ENCODE results near the gene CCR9.

CCR9 gene

DNA sequence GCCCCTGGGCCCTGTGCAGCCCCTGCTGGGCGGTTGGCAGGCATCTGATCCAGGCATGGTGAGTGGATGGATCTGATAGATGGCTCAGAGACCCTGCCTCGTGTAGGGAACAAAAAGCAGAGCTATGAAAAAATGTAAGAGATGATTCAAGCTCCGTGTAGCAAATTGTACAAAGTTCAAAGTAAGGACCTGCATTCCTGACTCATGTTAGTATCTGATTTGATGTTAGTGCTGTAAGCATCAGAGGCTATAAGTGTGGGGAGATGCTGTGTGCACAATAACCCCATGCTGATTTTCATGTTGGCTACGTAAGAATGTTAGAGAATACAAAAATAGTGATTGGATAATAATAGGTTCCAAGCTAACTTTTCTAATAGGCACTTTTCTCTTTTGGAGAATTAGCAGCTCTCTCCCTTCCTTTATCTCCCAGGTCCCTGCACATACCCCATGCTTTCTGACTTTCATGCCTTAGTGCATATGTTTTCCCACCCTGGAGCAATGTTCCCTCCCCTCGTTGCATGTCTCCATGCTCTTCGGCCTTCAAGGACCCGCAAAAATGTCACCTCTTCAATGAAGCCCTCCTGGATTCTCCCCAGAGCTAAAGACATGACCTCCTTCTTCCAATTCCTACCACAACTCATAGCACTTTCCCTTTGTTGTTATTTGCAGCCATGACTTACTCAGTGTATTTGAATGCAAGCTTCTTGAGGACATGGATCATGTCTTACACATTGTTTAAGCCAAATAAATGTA is 1.6 kb downstream of the CCR9 start:
- peaks cover 22% of the 10 kb centered on the region for H3K4me1 Mint-ChIP-seq
- no peaks in the 10 kb centered on the region for H3K9me3 Mint-ChIP-seq
- H3K4me3 Mint-ChIP-seq = no peak overlapping the region
- ATAC-seq = no peak
- H3K27me3 Mint-ChIP-seq = peaks cover 52% of the 10 kb centered on the region
- DNase-seq = no peak
- no peak overlapping the region for H3K27ac Mint-ChIP-seq

DNA sequence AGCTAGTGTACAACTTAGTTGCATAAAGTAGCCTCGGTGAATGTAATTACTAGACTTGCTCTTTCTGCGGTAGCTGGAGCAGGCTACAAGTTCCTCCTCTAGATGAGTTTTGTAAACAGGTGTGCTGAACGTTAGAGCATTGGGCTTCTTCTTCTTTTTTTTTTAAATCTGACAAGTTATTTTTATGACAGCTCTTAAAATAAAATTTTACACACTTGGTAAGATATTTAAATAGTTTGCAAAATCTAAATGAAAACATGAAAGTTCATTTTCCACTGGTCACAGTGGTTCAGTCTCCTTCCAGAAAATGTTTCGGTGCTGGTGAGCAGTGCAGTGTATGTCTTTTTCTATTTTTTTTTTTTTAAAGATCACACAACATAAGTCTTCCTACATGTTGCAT is 3.0 kb downstream of the CCR9 start:
- DNase-seq (no peak), ATAC-seq (no peak)
- peaks cover 55% of the 10 kb centered on the region for H3K27me3 Mint-ChIP-seq
- peaks cover 36% of the 10 kb centered on the region for H3K4me1 Mint-ChIP-seq
- H3K27ac Mint-ChIP-seq = no peak overlapping the region
- H3K4me3 Mint-ChIP-seq = no peak overlapping the region
- H3K9me3 Mint-ChIP-seq = no peaks in the 10 kb centered on the region

DNA sequence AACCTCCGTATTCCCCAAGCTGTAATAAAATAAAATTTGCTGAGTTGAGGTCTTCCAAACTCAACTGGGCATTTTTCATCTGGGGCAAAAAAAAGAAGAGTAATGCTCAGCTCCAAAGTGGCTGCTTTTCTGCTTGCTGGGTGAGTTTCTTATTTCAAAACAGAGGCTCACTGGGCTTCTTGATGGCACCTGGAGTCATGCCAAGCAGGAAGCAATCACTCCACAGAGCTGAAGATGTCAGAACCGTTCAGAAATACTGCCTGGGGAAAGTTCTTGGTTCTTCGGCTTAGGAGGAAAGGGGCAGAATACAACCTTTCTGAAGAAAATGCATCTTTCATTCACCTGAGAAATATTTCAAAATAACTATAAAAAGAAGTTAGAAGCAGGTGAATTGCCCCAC is 4.1 kb downstream of the CCR9 start:
- Mint-ChIP-seq H3K27me3 (peaks cover 58% of the 10 kb centered on the region), H3K27ac (no peak overlapping the region), H3K9me3 (no peaks in the 10 kb centered on the region), H3K4me1 (peaks cover 29% of the 10 kb centered on the region), H3K4me3 (no peak overlapping the region)
- DNase-seq = no peak
- no peak for ATAC-seq

DNA sequence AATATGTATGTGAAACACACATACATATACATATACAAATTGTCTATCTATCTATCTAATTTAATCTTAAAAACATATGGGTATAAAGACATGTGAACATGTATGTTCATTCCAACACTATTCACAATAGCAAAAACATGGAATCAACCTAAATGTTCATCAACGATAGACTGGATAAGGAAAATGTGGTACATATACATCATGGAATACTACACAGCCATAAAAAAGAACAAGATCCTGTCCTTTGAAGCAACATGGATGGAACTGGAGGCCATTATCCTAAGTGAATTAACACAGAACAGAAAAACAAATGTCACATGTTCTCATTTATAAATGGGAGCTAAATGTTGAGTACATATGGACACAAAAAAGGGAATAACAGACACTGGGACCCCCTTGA is 5.8 kb downstream of the CCR9 start:
- DNase-seq = no peak
- peaks cover 29% of the 10 kb centered on the region for H3K4me1 Mint-ChIP-seq
- ATAC-seq = no peak
- H3K27ac Mint-ChIP-seq = no peak overlapping the region
- no peak overlapping the region for H3K4me3 Mint-ChIP-seq
- peaks cover 51% of the 10 kb centered on the region for H3K27me3 Mint-ChIP-seq
- H3K9me3 Mint-ChIP-seq = no peaks in the 10 kb centered on the region

DNA sequence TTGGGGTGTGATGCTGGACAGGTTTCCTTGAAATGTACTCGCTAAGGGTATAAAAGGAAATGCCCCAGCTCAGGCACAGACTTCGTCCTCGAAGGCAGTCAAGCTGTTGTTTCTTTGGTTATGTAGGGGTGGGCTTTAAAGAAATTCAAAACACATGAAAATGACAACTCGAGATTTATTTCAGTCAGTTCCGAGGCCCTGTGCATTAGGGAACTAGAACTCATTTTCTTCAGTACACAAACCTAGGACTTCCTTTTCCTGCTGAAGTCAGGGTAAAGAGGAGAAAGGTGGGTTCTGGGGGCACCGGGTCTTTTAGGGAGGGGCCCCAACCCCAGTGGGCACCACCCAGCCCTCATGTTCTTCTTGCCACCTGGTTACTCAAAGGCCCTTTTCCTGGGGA is 7.7 kb downstream of the CCR9 start:
- no peak for ATAC-seq
- H3K27ac Mint-ChIP-seq = no peak overlapping the region
- H3K4me3 Mint-ChIP-seq = no peak overlapping the region
- H3K27me3 Mint-ChIP-seq = peaks cover 64% of the 10 kb centered on the region
- no peaks in the 10 kb centered on the region for H3K9me3 Mint-ChIP-seq
- DNase-seq = no peak
- H3K4me1 Mint-ChIP-seq = peaks cover 29% of the 10 kb centered on the region

DNA sequence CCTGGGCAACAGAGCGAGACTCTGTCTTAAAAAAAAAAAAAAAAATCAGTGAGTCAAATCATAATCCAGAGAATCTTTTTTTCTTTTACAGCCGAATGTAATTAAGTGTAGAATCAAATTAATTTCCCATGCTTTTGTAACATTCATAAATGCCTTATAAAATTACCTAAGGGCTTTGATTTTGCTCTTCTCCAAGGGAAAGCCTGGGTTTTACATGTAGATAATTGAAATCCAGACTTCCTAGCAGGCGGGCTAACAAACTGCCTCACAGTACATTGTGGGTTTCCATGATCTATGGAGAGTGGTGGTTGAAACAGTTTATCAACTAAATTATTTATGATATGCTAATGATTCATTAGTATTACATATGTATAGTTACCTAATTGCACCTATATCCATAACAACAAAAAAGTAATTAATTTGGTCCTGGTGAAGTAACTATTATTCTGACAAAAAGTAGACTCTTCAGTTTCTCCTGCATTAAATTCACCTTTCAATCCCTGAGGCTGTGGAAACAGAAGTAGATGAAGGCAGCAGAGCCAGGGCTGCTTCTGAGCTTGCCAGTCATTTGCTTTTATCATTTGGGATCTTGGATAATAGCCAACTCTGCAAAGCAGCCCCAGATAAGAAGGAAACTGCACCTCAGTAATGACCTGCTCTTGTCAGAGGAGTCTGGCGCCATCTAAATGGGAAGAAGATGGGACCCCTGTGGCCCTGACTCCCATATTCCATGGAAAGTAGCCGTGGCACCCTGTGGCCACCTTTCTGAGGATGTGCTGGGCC is 9.5 kb downstream of the CCR9 start:
- Mint-ChIP-seq H3K4me1 (peaks cover 24% of the 10 kb centered on the region), H3K27me3 (peaks cover 58% of the 10 kb centered on the region), H3K27ac (no peak overlapping the region), H3K9me3 (no peaks in the 10 kb centered on the region), H3K4me3 (no peak overlapping the region)
- no peak for DNase-seq
- ATAC-seq = no peak

DNA sequence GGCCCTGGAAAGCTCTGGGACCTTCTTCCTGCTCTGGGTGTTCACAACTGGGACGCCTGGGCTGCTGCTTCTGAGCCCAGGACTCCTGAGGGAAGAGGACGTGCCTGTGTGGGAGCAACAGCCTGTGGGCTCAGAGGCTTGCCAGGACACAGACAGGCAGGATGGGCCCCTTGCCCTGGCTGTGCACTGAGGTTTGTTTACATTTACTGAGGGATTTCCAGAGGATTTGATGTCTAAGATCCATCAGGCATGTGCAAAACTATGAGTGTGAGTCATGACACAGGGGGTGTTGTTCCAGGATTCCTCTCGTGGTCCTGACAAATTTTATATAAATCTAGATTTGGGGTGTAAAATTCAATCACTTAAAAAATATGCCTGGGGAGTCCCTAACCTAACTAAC is 10.6 kb downstream of the CCR9 start:
- ATAC-seq = no peak
- H3K9me3 Mint-ChIP-seq = no peaks in the 10 kb centered on the region
- no peak for DNase-seq

DNA sequence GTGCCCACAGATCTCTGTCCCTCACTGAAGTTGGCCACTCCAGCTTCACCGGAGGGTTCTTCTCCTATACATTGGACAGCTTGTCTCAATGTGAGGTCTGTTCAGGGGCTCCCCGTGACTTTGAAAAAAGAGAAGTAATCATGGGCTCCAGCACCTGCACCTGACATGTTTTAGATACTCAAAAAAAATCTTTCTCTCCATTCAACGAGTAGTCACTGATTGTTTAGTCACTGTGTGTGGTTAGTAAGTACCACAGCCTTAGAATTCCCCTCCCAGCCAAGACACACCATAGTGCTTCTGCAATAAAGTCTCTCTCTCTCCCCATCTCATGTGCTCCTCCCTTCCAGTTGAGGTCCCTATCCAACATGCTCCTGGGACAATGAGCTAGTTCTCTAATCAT is 18.6 kb downstream of the CCR9 start:
- ATAC-seq (peak; percentile 85), DNase-seq (no peak)
- H3K9me3 Mint-ChIP-seq = no peaks in the 10 kb centered on the region
- H3K27me3 Mint-ChIP-seq = peaks cover 38% of the 10 kb centered on the region
- no peak overlapping the region for H3K27ac Mint-ChIP-seq
- H3K4me3 Mint-ChIP-seq = no peak overlapping the region
- peaks cover 22% of the 10 kb centered on the region for H3K4me1 Mint-ChIP-seq

More for the DNA sequence above, 10.6 kb downstream of the CCR9 start:
- no peak overlapping the region for H3K27ac Mint-ChIP-seq
- H3K4me3 Mint-ChIP-seq = no peak overlapping the region
- H3K27me3 Mint-ChIP-seq = peaks cover 47% of the 10 kb centered on the region
- H3K4me1 Mint-ChIP-seq = peaks cover 16% of the 10 kb centered on the region

DNA sequence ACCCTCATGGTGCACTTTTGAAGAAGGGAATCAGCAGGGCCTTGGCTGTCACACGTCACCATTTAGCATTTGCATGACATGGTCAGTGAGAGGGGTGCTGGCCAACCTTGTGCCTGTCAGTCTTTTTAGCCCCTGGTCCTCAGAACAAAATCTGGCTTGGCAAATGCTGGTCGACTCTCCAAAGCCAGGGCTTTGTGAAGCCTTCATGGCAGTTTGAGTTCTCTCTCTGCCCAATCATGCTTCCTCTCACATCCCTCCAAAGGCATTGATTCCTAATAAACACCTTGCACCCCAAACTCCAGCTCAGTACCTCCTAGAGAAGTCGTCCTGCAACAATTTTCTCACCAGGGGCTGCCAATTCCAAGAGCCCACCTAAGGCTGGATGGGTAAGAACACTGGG is 19.4 kb downstream of the CCR9 start:
- no peak for DNase-seq
- ATAC-seq = no peak
- Mint-ChIP-seq H3K9me3 (no peaks in the 10 kb centered on the region), H3K4me3 (no peak overlapping the region), H3K4me1 (peaks cover 22% of the 10 kb centered on the region), H3K27me3 (peaks cover 46% of the 10 kb centered on the region), H3K27ac (no peak overlapping the region)

DNA sequence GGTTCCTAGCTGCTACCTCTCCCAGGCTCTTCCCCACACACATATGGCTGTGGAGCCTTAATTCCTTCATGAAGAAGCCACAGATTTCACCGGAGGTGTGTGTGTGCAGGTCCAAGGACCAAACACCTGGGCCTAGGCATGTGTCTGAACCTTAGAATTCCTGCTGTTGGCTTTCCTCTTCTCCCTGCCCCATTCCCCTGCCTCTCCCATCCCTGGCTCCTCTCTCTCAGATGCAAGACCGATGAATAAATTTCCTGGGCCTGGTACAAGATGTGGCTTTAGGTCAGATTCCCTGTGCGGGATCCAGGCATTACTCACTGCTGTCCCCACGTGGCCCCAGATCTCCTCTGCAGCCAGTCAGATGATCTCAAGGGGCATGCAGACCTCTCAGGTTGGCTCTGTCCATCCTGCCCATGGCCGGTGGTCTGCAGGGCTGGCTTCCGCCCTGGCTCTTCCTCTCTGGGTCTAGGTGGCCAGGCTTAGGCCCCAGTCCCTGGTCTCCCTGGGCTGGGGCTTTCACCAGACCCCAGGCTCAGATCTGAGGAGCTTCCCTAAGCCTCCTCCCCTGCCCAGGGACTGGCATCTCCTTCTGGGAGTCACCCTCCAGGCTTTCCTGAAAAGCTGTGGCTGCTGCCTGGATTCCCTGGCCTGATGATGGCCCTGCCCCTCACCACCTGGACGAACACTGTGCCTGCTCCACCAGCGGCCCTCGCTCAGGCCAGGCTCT is 20.5 kb downstream of the CCR9 start:
- Mint-ChIP-seq H3K9me3 (no peaks in the 10 kb centered on the region), H3K4me3 (no peak overlapping the region), H3K27ac (peak overlapping the region in 1 of 2 donors; percentile 38), H3K4me1 (peaks cover 22% of the 10 kb centered on the region), H3K27me3 (peaks cover 53% of the 10 kb centered on the region)
- DNase-seq (no peak), ATAC-seq (no peak)

DNA sequence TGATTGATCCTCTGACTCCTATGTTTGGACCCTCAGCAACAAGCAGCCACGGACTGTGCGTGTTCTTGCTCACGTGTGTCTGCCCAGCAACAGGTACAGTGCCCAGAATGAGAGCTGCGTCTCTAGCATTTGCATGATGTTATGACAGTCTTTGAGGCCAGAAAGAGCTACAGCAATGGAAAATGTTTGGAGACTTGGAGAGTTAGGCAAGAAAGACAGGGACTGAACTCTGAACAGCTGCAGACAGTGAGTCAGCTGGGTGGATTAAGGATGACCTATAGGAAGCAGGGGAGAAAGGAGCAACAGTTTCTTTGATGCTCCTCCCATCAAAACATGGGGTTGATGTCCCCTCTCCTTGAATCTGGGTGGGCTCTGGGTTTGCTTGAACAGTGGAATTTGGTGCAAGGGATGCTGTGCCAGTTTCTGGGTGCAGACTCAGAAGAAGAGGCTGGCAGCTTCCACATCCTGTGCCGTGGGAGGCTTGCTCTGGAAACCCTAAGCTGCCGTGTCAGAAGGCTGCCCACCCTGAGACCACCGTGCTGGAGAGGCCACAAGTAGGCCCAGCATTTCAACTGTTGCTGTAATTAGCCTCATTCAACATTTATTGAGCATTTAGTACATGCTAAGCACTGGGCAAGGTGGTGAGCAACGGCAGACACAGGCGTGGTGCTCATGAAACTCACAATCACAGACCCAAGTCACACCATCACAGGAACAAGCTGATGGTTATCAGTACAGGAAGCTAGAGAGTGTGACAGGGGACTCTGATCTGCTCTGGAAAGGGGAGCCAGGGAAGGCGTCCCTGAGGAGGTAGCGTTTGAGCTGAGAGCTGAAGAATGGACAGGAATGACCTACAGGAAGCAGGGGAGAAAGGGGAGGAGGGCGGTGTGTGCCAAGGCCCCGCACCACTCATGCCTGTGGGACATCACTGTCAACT is 21.7 kb downstream of the CCR9 start:
- Mint-ChIP-seq H3K27me3 (peaks cover 61% of the 10 kb centered on the region), H3K4me3 (no peak overlapping the region), H3K4me1 (peaks cover 22% of the 10 kb centered on the region), H3K27ac (no peak overlapping the region), H3K9me3 (no peaks in the 10 kb centered on the region)
- ATAC-seq = peak; percentile 60
- no peak for DNase-seq

DNA sequence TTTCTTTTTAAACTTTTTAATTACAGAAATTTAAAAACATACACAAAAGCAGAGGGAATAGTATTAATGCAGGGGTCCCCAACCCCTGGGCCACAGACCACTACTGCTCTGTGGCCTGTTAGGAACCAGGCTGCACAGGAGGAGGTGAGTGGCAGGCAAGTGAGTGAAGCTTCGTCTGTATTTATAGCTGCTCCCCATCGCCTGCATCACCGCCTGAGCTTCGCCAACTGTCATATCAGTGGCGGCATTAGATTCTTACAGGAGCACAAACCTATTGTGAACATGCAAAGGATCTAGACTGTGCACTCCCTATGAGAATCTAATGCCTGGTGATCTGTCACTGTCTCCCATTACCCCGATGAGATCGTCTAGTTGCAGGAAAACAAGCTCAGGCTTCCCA is 22.4 kb downstream of the CCR9 start:
- Mint-ChIP-seq H3K27ac (no peak overlapping the region), H3K9me3 (no peaks in the 10 kb centered on the region), H3K4me3 (no peak overlapping the region), H3K4me1 (peaks cover 22% of the 10 kb centered on the region), H3K27me3 (peaks cover 61% of the 10 kb centered on the region)
- no peak for ATAC-seq
- DNase-seq = no peak

DNA sequence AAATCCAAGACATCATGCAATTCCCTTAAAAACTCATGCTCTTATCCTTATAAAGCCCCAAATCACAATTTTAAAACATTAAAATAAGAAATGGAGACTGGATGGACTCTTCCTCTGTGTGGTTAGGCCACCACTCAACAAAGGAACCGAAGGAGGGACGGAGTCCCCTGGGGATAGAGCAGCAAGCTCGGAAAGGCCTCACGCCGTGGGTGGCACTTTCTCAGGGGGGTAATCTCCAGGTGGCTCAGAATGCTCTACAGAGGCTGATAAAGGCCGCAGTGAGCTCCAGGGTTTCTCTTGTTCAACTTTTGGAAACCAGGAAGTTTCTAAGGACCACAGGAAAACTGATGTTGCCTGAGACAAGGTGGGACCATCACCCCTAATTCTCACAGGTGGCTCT is 23.2 kb downstream of the CCR9 start:
- Mint-ChIP-seq H3K9me3 (no peaks in the 10 kb centered on the region), H3K4me3 (no peak overlapping the region), H3K27ac (no peak overlapping the region), H3K27me3 (peaks cover 62% of the 10 kb centered on the region), H3K4me1 (peaks cover 23% of the 10 kb centered on the region)
- no peak for DNase-seq
- no peak for ATAC-seq

DNA sequence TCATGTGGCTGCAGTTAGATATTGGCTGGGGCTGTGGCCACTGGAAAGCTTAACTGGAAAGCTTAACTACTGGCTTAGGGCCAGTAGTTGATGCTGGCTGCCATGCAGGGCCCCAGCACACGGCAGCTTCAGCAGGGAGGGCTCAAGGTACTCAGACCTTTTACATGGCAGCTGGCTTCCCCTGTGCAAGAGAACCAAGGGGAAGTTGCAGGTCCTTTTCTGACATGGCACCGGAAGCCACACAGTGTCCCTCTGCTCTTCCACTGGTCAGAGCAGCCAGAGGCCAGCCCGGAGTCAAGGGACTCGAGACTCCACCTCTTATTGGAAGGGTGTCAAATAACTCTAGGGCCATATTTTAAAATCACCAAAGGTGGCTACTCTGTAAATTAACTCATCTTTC is 24.5 kb downstream of the CCR9 start:
- H3K4me3 Mint-ChIP-seq = no peak overlapping the region
- peaks cover 61% of the 10 kb centered on the region for H3K27me3 Mint-ChIP-seq
- DNase-seq (no peak), ATAC-seq (no peak)
- no peaks in the 10 kb centered on the region for H3K9me3 Mint-ChIP-seq
- H3K27ac Mint-ChIP-seq = no peak overlapping the region
- peaks cover 28% of the 10 kb centered on the region for H3K4me1 Mint-ChIP-seq
